ENCODE measurements around the gene ASCL1. TPM values are rescaled to one million over a fixed set of nuclear protein-coding genes. Genes with fewer than 3 reads are reported as not detected.
A peak's percentile ranks its signal among the peaks of the same experiment; 100 is the strongest.

The ASCL1 gene
- total RNA-seq, 1 donor from 2014 or later: not detected

DNA sequence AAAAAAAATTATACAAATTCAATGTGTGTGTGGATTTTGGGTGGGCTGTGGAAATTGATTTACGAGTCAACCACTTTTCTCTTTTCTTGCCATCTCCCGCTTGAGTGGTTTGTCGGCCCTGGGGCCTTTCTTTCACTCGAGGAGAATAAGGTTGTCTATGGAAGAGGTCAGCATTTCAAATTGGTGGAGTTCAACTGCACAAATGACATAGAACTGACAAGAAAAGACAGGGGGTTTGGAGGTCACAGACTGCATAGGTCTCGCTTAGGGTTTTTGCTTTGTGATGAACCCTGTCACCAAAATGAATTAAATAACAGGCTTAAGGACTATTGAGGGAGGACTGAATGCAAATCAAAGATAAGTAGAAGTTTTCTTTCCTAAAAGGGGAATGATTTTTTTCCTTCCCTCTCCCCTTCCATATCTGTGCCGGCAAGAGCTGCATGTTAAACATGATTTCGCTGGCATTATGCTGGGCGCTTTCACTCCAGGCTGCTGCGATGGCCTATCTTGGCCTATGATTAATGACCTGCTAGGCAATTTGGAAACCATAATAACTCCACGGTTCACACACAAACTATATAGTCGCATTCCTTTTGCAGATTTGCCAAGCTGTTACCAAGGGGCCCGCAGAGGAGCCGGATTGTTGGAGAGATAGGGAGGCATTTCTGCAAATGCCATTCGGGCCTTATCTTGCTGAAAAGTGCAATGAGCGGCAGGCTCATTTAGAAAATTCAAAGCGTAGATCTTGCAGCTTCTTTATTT lies 20.7 kb downstream of the ASCL1 start:
- DNase-seq (ENCODE audit: low spot score): peak; percentile 55

DNA sequence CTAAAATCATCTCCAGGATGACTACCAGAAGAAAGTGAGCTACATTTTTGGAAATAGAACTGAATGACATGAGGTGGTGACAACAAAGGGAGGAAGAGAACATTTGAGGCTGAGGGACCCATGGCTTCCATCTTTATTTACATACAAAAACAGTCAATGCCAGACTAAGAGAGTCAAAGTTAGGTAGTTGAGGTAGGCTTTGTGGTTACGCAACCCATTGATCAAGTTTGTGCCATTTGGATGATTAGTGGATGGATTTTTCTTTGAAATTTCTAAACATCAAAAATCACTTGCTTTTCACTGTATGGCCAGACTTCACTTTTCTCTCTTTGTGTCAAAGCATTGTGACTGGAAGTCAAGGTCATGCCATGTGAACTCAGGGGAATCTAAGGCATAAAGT lies 22.9 kb downstream of the ASCL1 start:
- DNase-seq (ENCODE audit: low spot score): no peak

DNA sequence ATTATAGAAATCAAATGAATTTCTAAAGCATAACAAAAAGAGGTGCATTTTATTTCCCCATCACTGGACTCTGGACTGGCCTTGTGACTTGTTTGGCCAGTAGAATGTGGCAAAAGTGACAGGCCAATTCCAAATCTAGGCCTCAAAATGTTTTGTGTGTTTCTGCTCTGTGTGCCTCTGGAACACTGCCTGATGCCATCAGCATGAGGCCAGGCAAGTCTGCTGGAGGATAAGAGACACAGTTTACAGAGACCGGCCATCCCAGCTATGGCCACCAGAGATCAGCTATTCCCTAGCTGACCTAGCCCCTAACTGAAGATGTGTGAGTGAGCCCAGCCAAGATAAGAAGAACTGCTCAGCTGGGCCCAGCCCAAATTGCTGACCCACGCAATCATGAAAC lies 32.9 kb downstream of the ASCL1 start:
- no peak for DNase-seq (ENCODE audit: low spot score)

DNA sequence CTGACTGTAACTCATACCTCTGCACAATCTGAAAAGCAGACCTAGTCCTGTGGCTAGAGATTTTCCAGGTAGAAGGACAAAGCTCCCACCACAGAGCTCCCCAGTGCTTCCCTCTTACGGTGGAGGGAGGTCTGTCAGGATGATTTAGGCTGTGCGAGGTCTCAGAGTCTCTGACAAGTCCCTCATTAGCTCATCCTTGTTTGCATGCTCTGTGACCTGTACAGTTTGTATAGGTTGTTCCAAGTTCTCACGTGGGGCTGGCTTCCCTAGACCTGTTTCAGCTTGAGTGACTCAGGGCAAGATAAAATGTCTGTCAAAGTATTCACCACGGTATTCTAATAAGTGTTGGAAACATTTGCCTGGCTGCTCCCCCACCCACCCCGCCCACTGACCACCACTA lies 34.8 kb downstream of the ASCL1 start:
- no peak for DNase-seq (ENCODE audit: low spot score)

DNA sequence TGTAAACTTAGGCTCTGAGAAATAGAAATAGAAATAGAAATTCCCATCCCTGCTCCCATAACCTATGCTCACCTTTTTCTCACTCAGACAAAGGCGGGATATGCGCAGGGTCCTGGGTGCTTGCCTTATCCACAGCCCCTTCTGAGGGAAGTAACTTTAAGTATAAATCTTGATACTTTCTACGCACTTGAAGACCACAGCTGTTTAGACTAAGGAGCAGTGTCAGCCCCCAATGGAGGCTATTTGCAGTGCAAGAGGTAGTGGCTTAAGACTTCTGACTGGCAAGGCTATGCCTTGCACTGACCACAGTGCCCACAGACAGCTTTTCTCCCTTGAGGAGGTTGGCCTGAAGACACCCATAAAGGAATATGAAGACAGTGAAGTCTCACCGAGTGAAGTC lies 35.2 kb downstream of the ASCL1 start:
- DNase-seq (ENCODE audit: low spot score): no peak

DNA sequence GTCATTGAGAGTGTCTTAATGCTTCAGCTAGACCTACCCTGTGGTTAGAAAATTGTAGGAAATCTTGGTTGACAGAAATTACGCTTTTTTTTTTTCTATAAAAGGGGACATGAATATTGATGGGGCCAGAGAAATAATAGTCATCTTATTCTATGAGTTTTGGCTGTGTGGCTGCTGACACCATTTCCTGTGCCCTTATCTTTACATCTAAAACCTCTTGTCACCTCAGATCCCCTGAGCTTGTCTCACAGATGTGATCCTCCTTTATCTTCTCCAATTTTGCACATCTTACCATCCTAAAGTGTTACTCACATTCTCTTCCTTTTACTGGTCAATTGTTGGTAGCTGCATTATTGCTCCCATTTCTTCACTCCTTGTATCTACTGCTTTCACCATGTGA lies 36.1 kb downstream of the ASCL1 start:
- DNase-seq (ENCODE audit: low spot score): no peak

DNA sequence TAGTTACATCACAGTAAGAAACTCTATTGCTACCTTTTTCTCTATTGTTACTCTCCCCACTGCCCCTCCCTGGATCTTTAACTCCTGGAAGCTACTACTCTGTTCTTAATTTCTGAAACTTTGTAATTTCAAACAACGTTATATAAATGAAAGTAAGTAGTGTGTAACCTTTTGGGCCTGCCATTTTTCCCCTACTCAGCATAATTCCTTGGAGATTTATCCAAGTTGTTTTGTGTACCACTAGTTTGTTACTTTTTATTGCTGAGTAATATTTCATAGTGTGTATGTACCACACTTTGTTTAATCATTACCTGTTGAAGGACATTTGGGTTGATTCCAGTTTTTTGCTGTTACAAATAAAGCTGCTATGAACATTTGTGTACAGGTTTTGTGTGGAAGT lies 37.9 kb downstream of the ASCL1 start:
- no peak for DNase-seq (ENCODE audit: low spot score)

Other genes with a start within 250 kb of the ASCL1 start
- 2.2 TPM for gene PAH, start 40.4 kb upstream of the ASCL1 start, total RNA-seq (ENCODE audit: insufficient read depth, low replicate concordance)